Suppressor macrophage (primary cell): ENCODE results near the gene FRRS1L.
A peak's percentile ranks its signal among the peaks of the same experiment; 100 is the strongest.

Source experiments
- DNase-seq, 4 experiments: peaks; one replicate each; pipeline ENCODE4 v3.0.0-alpha.2; 2020 to 2022

The FRRS1L gene

GRCh38 chr9:109176386-109176785, 9.3 kb upstream of the FRRS1L start:
- DNase-seq: no peak

DNA sequence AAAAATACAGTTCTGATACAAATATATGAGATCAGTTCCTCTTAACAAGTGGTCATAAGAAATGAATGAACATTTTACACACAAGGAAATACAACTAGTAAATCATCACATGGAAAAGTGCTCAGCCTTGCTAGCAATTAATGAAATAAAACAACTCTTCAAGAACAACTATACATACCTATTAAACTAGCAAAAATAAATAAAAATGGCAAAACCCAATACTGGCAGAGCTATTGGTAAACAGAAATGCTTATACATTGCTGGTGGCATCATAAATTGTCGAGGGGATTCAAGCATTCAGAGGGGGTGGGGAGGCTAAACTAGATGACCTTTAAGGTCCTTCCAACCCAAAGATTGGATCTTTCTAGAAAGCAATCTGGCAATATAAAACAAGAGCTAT, 5.9 kb upstream of the FRRS1L start:
- DNase-seq: no peak

GRCh38 chr9:109171926-109172325, 4.9 kb upstream of the FRRS1L start:
- no peak for DNase-seq

DNA sequence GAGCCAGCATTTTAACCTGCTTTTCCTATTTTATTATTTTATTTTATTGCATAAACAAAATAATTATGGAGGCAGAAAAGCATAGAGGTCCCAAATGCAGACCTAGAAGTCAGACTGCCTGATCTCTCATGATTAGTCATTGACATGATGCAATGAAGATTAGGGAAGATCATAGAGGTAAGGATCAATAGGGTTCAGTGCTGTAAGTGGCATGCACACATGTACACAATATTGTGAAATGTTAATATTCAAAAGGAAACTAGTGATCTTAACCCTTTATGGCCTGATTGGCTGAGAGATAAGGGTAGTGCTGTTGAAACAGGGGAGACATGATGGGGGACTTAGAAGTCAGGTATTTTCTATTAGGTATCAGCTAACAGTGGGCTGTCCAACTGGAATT, 1.1 kb upstream of the FRRS1L start:
- DNase-seq: no peak

DNA sequence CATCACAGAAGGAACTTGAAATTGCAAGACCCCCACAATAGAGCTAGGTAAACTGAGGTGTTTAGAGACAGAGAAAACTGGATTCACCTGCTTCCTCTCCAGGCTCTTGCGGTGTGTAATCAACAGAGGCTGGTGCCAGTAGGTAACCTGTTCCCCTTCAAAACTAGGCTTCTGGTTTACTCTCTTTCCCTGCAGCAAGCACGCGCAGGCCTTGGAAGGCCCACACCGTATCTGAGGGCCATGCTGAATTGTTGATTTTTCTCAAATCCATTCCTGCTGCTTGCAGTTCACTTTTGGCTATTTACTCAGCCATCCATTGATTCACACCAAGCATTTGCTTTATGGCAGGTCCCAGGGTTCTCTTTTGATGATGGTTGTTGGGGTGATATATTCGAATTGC, 667 bp upstream of the FRRS1L start:
- DNase-seq: no peak

GRCh38 chr9:109166171-109166770, 778 bp downstream of the FRRS1L start:
- DNase-seq: no peak

DNA sequence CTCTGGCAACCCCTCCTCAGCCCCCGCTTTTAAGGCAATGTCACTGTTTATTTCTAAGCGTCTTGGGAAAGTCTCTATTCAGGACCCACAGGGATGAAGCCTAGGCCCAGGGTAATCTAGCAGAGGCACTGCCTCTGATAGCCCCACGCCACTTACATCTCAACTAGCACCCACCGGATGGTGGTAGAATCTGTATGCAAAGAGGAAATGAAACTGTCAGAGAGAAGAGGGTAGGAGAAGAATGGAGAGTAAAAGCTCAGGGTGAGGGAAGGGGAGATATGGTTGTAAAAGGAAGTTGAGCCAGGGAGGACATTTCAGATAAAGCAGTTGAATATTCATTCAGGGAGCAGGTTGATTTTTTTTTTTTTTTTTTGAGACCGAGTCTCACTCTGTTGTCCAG, 3.0 kb downstream of the FRRS1L start:
- DNase-seq: no peak

- DNase-seq: no peak
Measured at GRCh38 chr9:109163194-109163593, 3.9 kb downstream of the FRRS1L start.

- DNase-seq: no peak
Measured at GRCh38 chr9:109162677-109163076, 4.4 kb downstream of the FRRS1L start.

GRCh38 chr9:109161471-109161870, 5.6 kb downstream of the FRRS1L start:
- no peak for DNase-seq

- no peak for DNase-seq
Measured at GRCh38 chr9:109159583-109159982, 7.5 kb downstream of the FRRS1L start.

DNA sequence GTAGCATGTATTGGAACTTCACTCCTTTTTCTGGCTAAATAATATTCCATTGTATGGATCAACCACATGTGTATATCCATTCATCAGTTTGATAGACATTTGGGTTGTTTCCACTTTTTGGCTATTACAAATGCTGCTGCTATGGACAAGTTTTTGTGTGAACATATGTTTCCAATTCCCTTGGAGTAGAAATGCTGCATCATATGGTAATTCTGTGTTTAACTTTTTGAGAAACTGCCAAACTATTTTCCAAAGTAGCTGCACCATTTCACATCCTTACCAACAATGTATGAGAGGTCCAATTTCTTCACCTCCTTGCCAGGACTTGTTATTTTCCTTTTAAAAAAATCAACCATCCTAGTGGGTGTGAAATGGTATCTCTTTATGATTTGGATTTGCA, 8.4 kb downstream of the FRRS1L start:
- DNase-seq: no peak

DNA sequence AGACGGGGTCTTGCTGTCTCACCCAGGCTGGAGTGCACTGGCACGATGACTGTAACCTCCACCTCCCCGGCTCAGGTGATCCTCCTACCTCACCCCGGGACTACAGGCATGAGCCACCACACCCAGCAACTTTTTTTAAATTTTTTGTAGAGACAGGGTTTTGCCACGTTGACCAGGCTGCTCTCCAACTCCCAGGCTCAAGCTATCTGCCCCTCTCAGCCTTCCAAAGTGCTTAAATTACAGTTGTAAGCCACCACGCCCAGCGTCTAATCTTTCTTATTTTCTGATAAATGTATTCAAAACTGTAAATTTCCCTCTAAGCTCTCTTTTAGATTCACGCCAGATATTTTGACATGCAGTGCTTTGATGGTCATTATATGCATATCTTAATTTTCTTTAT, 10.3 kb downstream of the FRRS1L start:
- DNase-seq: no peak

GRCh38 chr9:109150925-109151545, 16.0 kb downstream of the FRRS1L start:
- no peak for DNase-seq

DNA sequence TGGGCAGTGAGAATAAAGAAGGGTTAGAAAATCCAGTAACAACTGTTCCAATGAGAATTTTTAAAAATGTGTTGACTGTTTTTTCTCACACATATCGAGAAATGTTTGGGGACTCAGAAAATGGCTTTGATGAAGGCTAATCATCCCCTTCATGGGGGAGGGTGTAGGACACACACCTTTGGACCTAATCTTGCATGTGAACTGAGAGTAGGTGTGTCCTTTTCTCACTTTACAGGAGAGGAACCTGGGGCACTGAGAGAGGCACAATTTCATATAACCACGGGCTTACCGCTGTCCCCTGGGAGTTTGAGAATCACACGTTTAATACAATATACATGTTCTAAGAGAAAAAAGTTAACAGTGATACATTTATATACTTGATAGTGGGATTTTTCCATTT, 17.3 kb downstream of the FRRS1L start:
- DNase-seq: no peak

DNA sequence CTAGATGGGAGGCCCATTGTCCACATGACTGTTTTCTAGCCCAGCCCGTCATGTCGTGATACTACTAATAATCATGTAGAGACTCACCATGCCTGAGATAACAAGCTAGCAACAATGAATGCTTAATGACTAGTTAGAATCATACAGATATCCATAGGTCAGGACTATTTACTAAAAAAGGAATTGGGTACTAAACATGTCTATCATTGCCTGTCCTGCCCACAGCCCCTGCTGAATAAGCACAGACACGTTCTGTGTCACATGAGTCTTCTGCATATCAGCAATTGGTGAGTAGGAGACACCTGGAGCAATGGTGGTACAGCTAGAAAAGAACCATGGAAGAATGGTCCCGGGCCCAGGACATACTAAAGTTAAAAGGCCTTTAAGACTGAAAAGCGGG, 18.0 kb downstream of the FRRS1L start:
- DNase-seq: no peak

- DNase-seq: no peak
Measured at GRCh38 chr9:109145051-109145450, 22.0 kb downstream of the FRRS1L start.

GRCh38 chr9:109143881-109144562, 23.0 kb downstream of the FRRS1L start:
- DNase-seq: peak; percentile 17 to 52 (median 50)

GRCh38 chr9:109141375-109141774, 25.7 kb downstream of the FRRS1L start:
- no peak for DNase-seq

- DNase-seq: no peak
Measured at GRCh38 chr9:109139851-109140250, 27.2 kb downstream of the FRRS1L start.

DNA sequence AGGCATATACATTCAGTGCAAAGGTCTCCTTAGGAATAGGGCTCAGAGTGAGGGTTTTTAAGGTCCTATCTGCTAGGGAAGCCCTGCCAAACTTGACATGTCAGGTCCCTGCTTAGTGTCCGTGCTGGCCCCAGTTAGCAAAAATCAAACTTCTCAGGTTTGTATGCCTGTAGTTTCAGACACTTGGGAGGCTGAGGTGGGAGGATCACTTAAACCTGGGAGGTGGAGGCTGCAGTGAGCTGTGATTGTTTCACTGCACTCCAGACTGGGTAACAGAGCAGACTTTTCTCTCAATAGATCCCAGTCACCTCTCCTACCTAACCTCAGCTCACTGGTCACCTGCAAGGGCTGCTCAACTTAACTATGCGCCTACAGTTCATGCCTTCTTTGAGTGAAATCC, 28.6 kb downstream of the FRRS1L start:
- DNase-seq: no peak

DNA sequence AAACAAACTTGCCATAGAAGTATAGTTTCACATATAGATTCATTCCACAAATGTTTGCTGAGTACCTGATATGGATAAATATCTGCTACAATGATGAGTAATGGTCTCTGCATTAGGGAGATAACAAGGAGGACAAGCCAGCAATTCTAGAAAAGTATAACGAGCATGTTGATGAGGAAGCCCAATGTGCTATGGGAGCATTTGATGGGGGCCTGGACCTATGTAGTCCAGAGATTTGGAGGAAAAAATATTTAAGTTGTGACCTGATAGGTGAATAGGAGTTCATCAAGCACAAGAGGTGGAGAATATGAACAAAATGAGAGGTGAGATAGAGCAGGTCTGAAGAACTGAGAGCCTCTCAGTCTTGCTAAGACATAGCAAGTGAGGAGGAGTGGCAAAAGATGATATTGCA, 32.9 kb downstream of the FRRS1L start:
- no peak for DNase-seq

GRCh38 chr9:109133533-109133932, 33.5 kb downstream of the FRRS1L start:
- DNase-seq: no peak

DNA sequence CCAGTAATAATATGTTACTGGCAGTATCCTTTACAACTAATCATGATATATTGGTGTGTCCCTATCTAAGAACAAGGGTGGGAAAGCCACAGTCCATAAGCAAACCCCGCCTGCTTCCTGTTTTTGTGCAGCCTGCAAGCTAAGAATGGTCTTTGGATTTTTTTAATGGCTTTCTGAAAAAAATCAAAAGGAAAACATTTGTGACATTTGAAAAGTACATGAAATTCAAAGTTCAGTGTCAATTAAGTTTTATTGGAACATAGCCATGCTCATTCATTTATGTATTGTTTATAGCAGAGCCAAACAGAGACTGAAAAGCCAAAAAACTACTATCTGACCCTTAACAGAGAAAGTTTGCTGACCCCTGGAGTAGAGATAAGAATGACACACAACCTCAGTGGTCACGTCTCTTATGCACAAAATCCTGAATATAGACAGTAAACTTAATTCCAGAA, 34.5 kb downstream of the FRRS1L start:
- peak in 1 of 4 experiments; percentile 5 for DNase-seq
